GF-D8 (cell line): ENCODE measurements around the gene SPAG9.
"Not testable (repeated sequence)": the region's sequence is repeated elsewhere in the genome, so short reads cannot be mapped to it uniquely, and the experiment has no call there.

ENCODE experiments used
- DNase-seq: peaks from one replicate; lab custom pipeline; 2025; lab: John Stamatoyannopoulos, UW

Gene SPAG9

GRCh38 chr17:51085150-51085805, 35.4 kb downstream of the SPAG9 start:
- no peak for DNase-seq

- DNase-seq = no peak
These were observed 36.7 kb downstream of the SPAG9 start for GRCh38 chr17:51083981-51084380.

- not testable (repeated sequence) for DNase-seq
These were observed 37.3 kb downstream of the SPAG9 start for GRCh38 chr17:51083364-51083763.

GRCh38 chr17:51079049-51079448, 41.6 kb downstream of the SPAG9 start:
- DNase-seq = no peak

GRCh38 chr17:51078009-51078592, 42.6 kb downstream of the SPAG9 start:
- DNase-seq = no peak

- no peak for DNase-seq
These were observed 43.8 kb downstream of the SPAG9 start for GRCh38 chr17:51076821-51077220.

GRCh38 chr17:51071556-51071955, 49.1 kb downstream of the SPAG9 start:
- no peak for DNase-seq

GRCh38 chr17:51065466-51065865, 55.2 kb downstream of the SPAG9 start:
- no peak for DNase-seq

GRCh38 chr17:51064061-51064735, 56.5 kb downstream of the SPAG9 start:
- no peak for DNase-seq

GRCh38 chr17:51060396-51060795, 60.3 kb downstream of the SPAG9 start:
- no peak for DNase-seq

- DNase-seq = no peak
These were observed 60.9 kb downstream of the SPAG9 start for GRCh38 chr17:51059781-51060180.

GRCh38 chr17:51057534-51057933, 63.1 kb downstream of the SPAG9 start:
- no peak for DNase-seq

- DNase-seq = peak; percentile 17
These were observed 63.7 kb downstream of the SPAG9 start for GRCh38 chr17:51056813-51057510.

GRCh38 chr17:51054748-51055147, 65.9 kb downstream of the SPAG9 start:
- DNase-seq = no peak

GRCh38 chr17:51052235-51052634, 68.4 kb downstream of the SPAG9 start:
- no peak for DNase-seq

GRCh38 chr17:51050291-51051033, 70.2 kb downstream of the SPAG9 start:
- DNase-seq = no peak

GRCh38 chr17:51046514-51047384, 73.9 kb downstream of the SPAG9 start:
- DNase-seq = no peak

- DNase-seq = no peak
These were observed 74.6 kb downstream of the SPAG9 start for GRCh38 chr17:51046046-51046445.

GRCh38 chr17:51045621-51046020, 75.0 kb downstream of the SPAG9 start:
- no peak for DNase-seq

GRCh38 chr17:51044976-51045375, 75.7 kb downstream of the SPAG9 start:
- DNase-seq = no peak

GRCh38 chr17:51036084-51036483, 84.6 kb downstream of the SPAG9 start:
- peak; percentile 31 for DNase-seq
